Mesothelial cell of epicardium (in vitro differentiated cells): ENCODE results near the gene SLC16A11. TPM values are rescaled to one million over a fixed set of nuclear protein-coding genes. Genes with fewer than 3 reads are reported as not detected.

Experiments
- DNase-seq, 2 experiments: peaks; one replicate each; pipeline ENCODE4 v3.0.0; 2021; ENCODE audit warnings: low spot score in 2 of 2; ENCODE audit not compliant: unreplicated experiment in 2 of 2
- H3K27ac Mint-ChIP-seq: 2 replicates; pipeline ENCODE4 v1.8.0; 2021; ENCODE audit warnings: mixed read lengths
- H3K27me3 Mint-ChIP-seq: 2 replicates; pipeline ENCODE4 v1.8.0; 2021; ENCODE audit warnings: low read depth, mixed read lengths
- H3K36me3 Mint-ChIP-seq: 2 replicates; pipeline ENCODE4 v1.8.0; 2021; ENCODE audit warnings: mixed read lengths
- H3K4me1 Mint-ChIP-seq: 2 replicates; pipeline ENCODE4 v1.8.0; 2021; ENCODE audit warnings: mixed read lengths
- H3K4me3 Mint-ChIP-seq: 2 replicates; pipeline ENCODE4 v1.8.0; 2021; ENCODE audit warnings: mild to moderate bottlenecking, moderate library complexity, mixed read lengths
- H3K9me3 Mint-ChIP-seq: 2 replicates; pipeline ENCODE4 v1.8.0; 2021; ENCODE audit warnings: mixed read lengths
- CTCF ChIP-seq: fragments of 200-600 bp; sonication (generic); IDR thresholded peaks from one replicate; pipeline ENCODE4 v1.5.0; 2021; ENCODE audit warnings: antibody characterized with exemption; ENCODE audit not compliant: unreplicated experiment
- total RNA-seq: library from RNA; stranded (reverse); gene quantifications from 3 replicates; pipeline ENCODE4 v1.2.1, GENCODE V29; 2021

Gene SLC16A11
- total RNA-seq, 1 donor from 2014 or later = 5.1 TPM

- DNase-seq = no peak
- Mint-ChIP-seq H3K4me3 (no peak overlapping the region), H3K27me3 (peaks cover 18% of the 10 kb centered on the region), H3K9me3 (no peaks in the 10 kb centered on the region), H3K4me1 (no peaks in the 10 kb centered on the region), H3K36me3 (no peaks in the 10 kb centered on the region), H3K27ac (no peak overlapping the region)
- no peak for TF ChIP-seq CTCF
Measured at GRCh38 chr17:7074931-7075330, 31.0 kb upstream of the SLC16A11 start.

GRCh38 chr17:7072406-7072805 is 28.5 kb upstream of the SLC16A11 start:
- Mint-ChIP-seq H3K27me3 (peaks cover 17% of the 10 kb centered on the region), H3K4me3 (no peak overlapping the region), H3K36me3 (peaks cover 2% of the 10 kb centered on the region), H3K4me1 (no peaks in the 10 kb centered on the region), H3K27ac (no peak overlapping the region), H3K9me3 (peaks cover 11% of the 10 kb centered on the region)
- TF ChIP-seq CTCF = no peak
- no peak for DNase-seq

- Mint-ChIP-seq H3K27ac (no peak overlapping the region), H3K36me3 (peaks cover 2% of the 10 kb centered on the region), H3K9me3 (peaks cover 11% of the 10 kb centered on the region), H3K27me3 (peaks cover 20% of the 10 kb centered on the region), H3K4me1 (no peaks in the 10 kb centered on the region), H3K4me3 (no peak overlapping the region)
- no peak for DNase-seq
- TF ChIP-seq CTCF = no peak
Measured at GRCh38 chr17:7070712-7071111, 26.8 kb upstream of the SLC16A11 start.

GRCh38 chr17:7068268-7068667 is 24.4 kb upstream of the SLC16A11 start:
- Mint-ChIP-seq H3K9me3 (peaks cover 11% of the 10 kb centered on the region), H3K27ac (no peak overlapping the region), H3K27me3 (peaks cover 34% of the 10 kb centered on the region), H3K36me3 (peaks cover 2% of the 10 kb centered on the region), H3K4me3 (no peak overlapping the region), H3K4me1 (no peaks in the 10 kb centered on the region)
- no peak for DNase-seq
- TF ChIP-seq CTCF = no peak

- Mint-ChIP-seq H3K9me3 (peaks cover 11% of the 10 kb centered on the region), H3K4me1 (no peaks in the 10 kb centered on the region), H3K36me3 (peaks cover 2% of the 10 kb centered on the region), H3K27ac (no peak overlapping the region), H3K4me3 (no peak overlapping the region), H3K27me3 (peaks cover 32% of the 10 kb centered on the region)
- TF ChIP-seq CTCF = no peak
- no peak for DNase-seq
Measured at GRCh38 chr17:7067198-7067597, 23.3 kb upstream of the SLC16A11 start.

- DNase-seq = no peak
- H3K27ac Mint-ChIP-seq = no peak overlapping the region
- H3K4me3 Mint-ChIP-seq = no peak overlapping the region
- TF ChIP-seq CTCF = no peak
- H3K36me3 Mint-ChIP-seq = peaks cover 2% of the 10 kb centered on the region
- peaks cover 6% of the 10 kb centered on the region for H3K4me1 Mint-ChIP-seq
- H3K27me3 Mint-ChIP-seq = peaks cover 26% of the 10 kb centered on the region
- peaks cover 11% of the 10 kb centered on the region for H3K9me3 Mint-ChIP-seq
Measured at GRCh38 chr17:7064261-7064660, 20.4 kb upstream of the SLC16A11 start.
